Posterior cingulate gyrus (tissue), 11 donors: ENCODE measurements around the gene SKOR1.

ENCODE experiments used
- DNase-seq, 10 donors: peaks; one replicate each; pipeline versions ENCODE4 v3.0.0 to v3.0.0-alpha.2; 2020 to 2021; ENCODE audit warnings: mixed read lengths in 3 of 10
- intact Hi-C: fragments of 100-400 bp; cut with DNase I; formaldehyde crosslinking; loops from one replicate; pipeline ENCODE4 v1.15.1; 2023

The SKOR1 gene

GRCh38 chr15:67824976-67825880 is at the start of gene SKOR1:
SKOR1 (plus strand) TSS chr15:67825509; CDS start chr15:67825603, 94 bp downstream.
- intact Hi-C loops = no loop called here
- DNase-seq = peak in 2 of 10 donors; percentile 39 to 47

GRCh38 chr15:67775998-67776397 is 49.3 kb upstream of the SKOR1 start:
- no peak for DNase-seq
- intact Hi-C loops = no loop called here

GRCh38 chr15:67776600-67776999 is 48.7 kb upstream of the SKOR1 start:
- intact Hi-C loops = no loop called here
- no peak for DNase-seq

GRCh38 chr15:67777071-67777470 is 48.2 kb upstream of the SKOR1 start:
- no peak for DNase-seq
- intact Hi-C loops = no loop called here

- intact Hi-C loops = no loop called here
- DNase-seq = no peak
Observed at GRCh38 chr15:67777773-67778172, 47.5 kb upstream of the SKOR1 start.

- intact Hi-C loops = no loop called here
- DNase-seq = no peak
Observed at GRCh38 chr15:67778968-67779548, 46.3 kb upstream of the SKOR1 start.

GRCh38 chr15:67779549-67780111 is 45.7 kb upstream of the SKOR1 start:
- intact Hi-C loops = no loop called here
- DNase-seq = no peak

- DNase-seq = no peak
- intact Hi-C loops = no loop called here
Observed at GRCh38 chr15:67781061-67781460, 44.2 kb upstream of the SKOR1 start.

- intact Hi-C loops = no loop called here
- no peak for DNase-seq
Observed at GRCh38 chr15:67781907-67782690, 43.2 kb upstream of the SKOR1 start.

- intact Hi-C loops = no loop called here
- no peak for DNase-seq
Observed at GRCh38 chr15:67782691-67782991, 42.7 kb upstream of the SKOR1 start.

- no peak for DNase-seq
- intact Hi-C loops = no loop called here
Observed at GRCh38 chr15:67783303-67783702, 42.0 kb upstream of the SKOR1 start.

GRCh38 chr15:67784090-67784781 is 41.1 kb upstream of the SKOR1 start:
- no peak for DNase-seq
- intact Hi-C loops = no loop called here

- intact Hi-C loops = no loop called here
- DNase-seq = no peak
Observed at GRCh38 chr15:67784856-67785430, 40.4 kb upstream of the SKOR1 start.

- intact Hi-C loops = no loop called here
- DNase-seq = no peak
Observed at GRCh38 chr15:67785431-67785830, 39.9 kb upstream of the SKOR1 start.

GRCh38 chr15:67786646-67787045 is 38.7 kb upstream of the SKOR1 start:
- intact Hi-C loops = no loop called here
- no peak for DNase-seq

- no peak for DNase-seq
- intact Hi-C loops = no loop called here
Observed at GRCh38 chr15:67788986-67789385, 36.3 kb upstream of the SKOR1 start.

GRCh38 chr15:67790610-67791319 is 34.5 kb upstream of the SKOR1 start:
- DNase-seq = no peak

GRCh38 chr15:67792250-67792942 is 32.9 kb upstream of the SKOR1 start:
- DNase-seq = no peak
- intact Hi-C loops = no loop called here

More at GRCh38 chr15:67790610-67791319, 34.5 kb upstream of the SKOR1 start:
- intact Hi-C loops = no loop called here
